Right cardiac atrium (tissue), 5 donors: ENCODE measurements around the gene SPX. TPM values are rescaled to one million over a fixed set of nuclear protein-coding genes. Genes with fewer than 3 reads are reported as not detected.

Experiments used
- ATAC-seq, 2 donors: fragments of 200-7000 bp; cut with Tn5 transposase; one replicate each; pipeline versions ENCODE4 v1.8.0 to v1.9.1; 2020; ENCODE audit warnings: moderate library complexity in 2 of 2, mild to moderate bottlenecking in 1 of 2
- DNase-seq, 3 donors: peaks; one replicate each; pipeline ENCODE4 v3.0.0-alpha.2; 2020
- H3K27ac ChIP-seq: one replicate; pipeline ENCODE4 v1.5.1; 2013; ENCODE audit warnings: mild to moderate bottlenecking, low read length, control low read depth, moderate library complexity
- H3K27me3 ChIP-seq: one replicate; pipeline ENCODE4 v1.6.1; 2013; ENCODE audit not compliant: control insufficient read depth, insufficient read depth
- H3K4me1 ChIP-seq: one replicate; pipeline ENCODE4 v1.6.1; 2013; ENCODE audit warnings: low read length; ENCODE audit not compliant: control insufficient read depth, insufficient read depth
- H3K4me3 ChIP-seq: one replicate; pipeline ENCODE4 v1.5.1; 2013; ENCODE audit warnings: low read length, control low read depth
- H3K9me3 ChIP-seq: one replicate; pipeline ENCODE4 v1.6.1; 2013; ENCODE audit warnings: low read length; ENCODE audit not compliant: control insufficient read depth
- WGBS: extraction: QIAGEN DNeasy Blood & Tissue Kit; methylation state at CpG from one replicate; pipeline ENCODE4 v1.1.7; 2013; 5-methylcytosine and 5-hydroxymethylcytosine counted together
- intact Hi-C, 4 donors: fragments of 100-400 bp; cut with DNase I; formaldehyde crosslinking; loops; one replicate each; pipeline versions ENCODE4 v1.11.0 to v1.14.0; 2022 to 2023
- polyA plus RNA-seq: library from polyadenylated mRNA; stranded (reverse); fragments of 200-250 nt; gene quantifications from one replicate; pipeline ENCODE4 v1.2.3, GENCODE V29; 2013
- total RNA-seq, 4 donors: library from RNA; stranded (reverse); fragmentation: NEBNext Ultra II Directional; extraction: Animal tissue kit (Norgen Biotek cat#: 25700); gene quantifications; one replicate each; pipeline ENCODE4 v1.2.1, GENCODE V29; 2021
- donor health status: healthy with polysubstance abuse.
- donor health status: DM: no; HTN: yes; CAD: no.
- donor health status: DM: no; HTN: no; CAD: no.
- donor health status: DM: no; HTN: yes; CAD: no; lungs with severe emphysema.
- donor health status: DM: yes; HTN: yes; CAD: no.

Gene SPX
- total and polyA plus RNA-seq, 5 donors: 3.9 to 11.7 (median 7.7) TPM

DNA sequence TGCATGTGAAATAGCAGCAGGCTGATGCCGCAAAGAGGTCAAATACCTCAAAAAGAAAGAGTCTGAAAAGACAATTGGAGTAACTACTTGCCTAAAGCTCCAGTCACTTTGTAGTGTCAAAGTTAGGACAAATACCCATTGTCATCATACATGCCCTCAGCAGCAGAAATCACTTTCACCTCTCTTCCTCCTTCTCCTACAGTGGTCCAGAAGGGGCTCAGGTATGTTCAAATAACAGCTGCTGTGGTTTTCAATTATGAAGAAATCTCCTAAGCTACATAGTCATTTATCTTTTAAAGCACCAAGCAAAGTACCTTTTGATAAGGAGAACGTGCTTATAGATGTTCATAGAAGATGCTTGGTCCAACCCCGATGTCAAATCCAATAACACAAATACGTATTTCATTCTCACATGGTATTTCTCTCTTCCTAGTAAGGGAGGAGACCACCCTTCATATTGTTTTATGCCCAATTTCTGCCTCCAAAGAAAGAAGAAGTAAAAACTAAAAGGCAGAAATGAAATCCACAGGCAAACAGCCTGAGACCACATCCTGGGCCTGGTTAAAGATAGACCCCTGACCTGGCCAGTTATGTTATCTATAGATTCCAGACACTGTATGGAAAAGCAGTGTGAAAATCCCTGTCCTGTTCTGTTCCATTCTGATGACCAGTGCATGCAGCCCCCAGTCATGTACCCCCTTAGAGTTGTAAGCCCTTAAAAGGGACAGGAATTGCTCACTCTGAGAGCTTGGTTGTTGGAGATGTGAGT is 54.8 kb downstream of the SPX start:
- H3K9me3 ChIP-seq: no peaks in the 10 kb centered on the region
- 81% methylated on average over 4 of the region's 4 CpGs for WGBS
- no peaks in the 10 kb centered on the region for H3K4me1 ChIP-seq
- no peak for ATAC-seq
- no peak overlapping the region for H3K27ac ChIP-seq
- H3K27me3 ChIP-seq: no peaks in the 10 kb centered on the region
- no peak for DNase-seq
- intact Hi-C loops: no loop called here
- H3K4me3 ChIP-seq: no peak overlapping the region

Other genes with a start within 250 kb of the SPX start
- gene SLCO1A2, start 191.4 kb upstream of the SPX start, total RNA-seq: not detected
- not detected for gene SLCO1A2, start 191.4 kb upstream of the SPX start, polyA plus RNA-seq
- gene IAPP, start 153.4 kb upstream of the SPX start, total RNA-seq: not detected
- not detected for gene IAPP, start 153.4 kb upstream of the SPX start, polyA plus RNA-seq
- 10 to 100 TPM; 10.9 to 19.1 (median 14.3) TPM for gene PYROXD1, start 88.6 kb upstream of the SPX start, total RNA-seq
- gene PYROXD1, start 88.6 kb upstream of the SPX start, polyA plus RNA-seq: 6.7 TPM
- gene RECQL, start 24.7 kb upstream of the SPX start, total RNA-seq: 10 to 100 TPM; 18.3 to 21.1 (median 20.3) TPM
- gene RECQL, start 24.7 kb upstream of the SPX start, polyA plus RNA-seq: 9.2 TPM
- gene GOLT1B, start 24.5 kb upstream of the SPX start, total RNA-seq: 10 to 100 TPM; 19.2 to 27.9 (median 22.3) TPM
- gene GOLT1B, start 24.5 kb upstream of the SPX start, polyA plus RNA-seq: 16.8 TPM
- under 1 TPM in 1 of 4 donors, not detected in 3; 0.12 TPM for gene GYS2, start 78.6 kb downstream of the SPX start, total RNA-seq
- 0.16 TPM for gene GYS2, start 78.6 kb downstream of the SPX start, polyA plus RNA-seq
- 1,000 to 10,000 TPM; 1,103 to 1,635 (median 1,254) TPM for gene LDHB, start 131.5 kb downstream of the SPX start, total RNA-seq
- 1,488 TPM for gene LDHB, start 131.5 kb downstream of the SPX start, polyA plus RNA-seq
- gene KCNJ8, start 248.4 kb downstream of the SPX start, total RNA-seq: 10 to 100 TPM; 37.5 to 45.0 (median 40.4) TPM
- gene KCNJ8, start 248.4 kb downstream of the SPX start, polyA plus RNA-seq: 25.7 TPM